ENCODE data around the gene UCHL3. TPM values are rescaled to one million over a fixed set of nuclear protein-coding genes. Genes with fewer than 3 reads are reported as not detected.

UCHL3 gene
- total RNA-seq, 1 donor from 2014 or later, result not detected

GRCh38 chr13:75587679-75588078, 38.1 kb downstream of the UCHL3 start:
- H3K9me3 ChIP-seq, result peaks cover 0 to 15% of the 10 kb centered on the region in 2 donors
- intact Hi-C loops (cut with DNase I), result no loop called here
- no peak overlapping the region for H3K4me3 ChIP-seq
- H3K4me1 ChIP-seq, result no peaks in the 10 kb centered on the region
- no peak for DNase-seq (ENCODE audit: low spot score in 2 of 2)
- TF ChIP-seq CTCF (IDR thresholded peaks at IDR 0.05), result no peak
- H3K36me3 ChIP-seq, result peaks cover 0 to 8% of the 10 kb centered on the region in 2 donors
- H3K27me3 ChIP-seq, result no peaks in the 10 kb centered on the region
- H3K27ac ChIP-seq, result no peak overlapping the region

GRCh38 chr13:75596657-75597182, 47.1 kb downstream of the UCHL3 start:
- Histone ChIP-seq H3K4me3 (no peak overlapping the region), H3K36me3 (peaks cover 0 to 2% of the 10 kb centered on the region in 2 donors), H3K9me3 (no peaks in the 10 kb centered on the region), H3K27me3 (no peaks in the 10 kb centered on the region), H3K4me1 (no peaks in the 10 kb centered on the region), H3K27ac (no peak overlapping the region)
- no peak for DNase-seq (ENCODE audit: low spot score in 2 of 2)
- intact Hi-C loops (cut with DNase I), result no loop called here
- no peak for TF ChIP-seq CTCF (IDR thresholded peaks at IDR 0.05)

DNA sequence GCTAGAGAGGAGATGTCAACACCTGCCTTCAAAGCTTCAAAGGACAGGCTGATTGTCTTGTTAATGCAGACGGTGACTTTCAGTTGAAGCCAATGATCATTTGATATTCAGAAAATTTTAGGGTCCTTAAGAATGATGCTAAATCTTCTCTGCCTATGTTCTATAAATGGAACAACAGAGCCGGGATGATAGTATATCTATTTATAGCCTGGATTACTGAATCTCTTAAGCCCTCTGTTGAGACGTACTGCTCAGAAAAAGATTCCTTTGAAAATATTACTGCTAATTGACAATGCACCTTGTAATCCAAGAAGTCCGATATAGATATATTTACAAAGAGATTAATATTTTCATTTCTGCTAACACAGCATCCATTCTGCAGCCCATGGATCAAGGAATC, 50.8 kb downstream of the UCHL3 start:
- TF ChIP-seq CTCF (IDR thresholded peaks at IDR 0.05), result no peak
- Histone ChIP-seq H3K27me3 (no peaks in the 10 kb centered on the region), H3K4me1 (no peaks in the 10 kb centered on the region), H3K36me3 (peaks cover 0 to 2% of the 10 kb centered on the region in 2 donors), H3K4me3 (no peak overlapping the region), H3K9me3 (no peaks in the 10 kb centered on the region), H3K27ac (no peak overlapping the region)
- DNase-seq (ENCODE audit: low spot score in 2 of 2), result no peak
- intact Hi-C loops (cut with DNase I), result no loop called here

DNA sequence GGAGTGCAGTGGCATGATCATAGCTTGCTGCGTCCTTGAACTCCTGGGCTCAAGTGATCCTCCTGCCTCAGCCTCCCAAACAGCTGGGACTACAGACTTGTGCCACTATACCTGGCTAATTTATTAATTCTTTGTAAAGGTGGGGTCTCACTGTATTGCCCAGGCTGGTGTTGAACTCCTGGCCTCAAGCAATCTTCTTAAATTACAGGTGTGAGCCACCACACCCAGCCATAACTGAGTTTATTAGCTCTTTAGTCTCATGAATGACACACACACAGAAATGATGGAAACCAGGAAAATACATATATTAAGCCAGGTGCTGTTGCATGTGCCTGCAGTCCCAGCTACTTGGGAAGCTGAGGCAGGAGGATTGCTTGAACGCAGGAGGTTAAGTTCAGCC, 53.4 kb downstream of the UCHL3 start:
- DNase-seq (ENCODE audit: low spot score in 2 of 2), result no peak

GRCh38 chr13:75607447-75607846, 57.9 kb downstream of the UCHL3 start:
- no peaks in the 10 kb centered on the region for H3K9me3 ChIP-seq
- H3K4me3 ChIP-seq, result no peak overlapping the region
- intact Hi-C loops (cut with DNase I), result no loop called here
- no peak for DNase-seq (ENCODE audit: low spot score in 2 of 2)
- no peaks in the 10 kb centered on the region for H3K27me3 ChIP-seq
- no peaks in the 10 kb centered on the region for H3K36me3 ChIP-seq
- H3K27ac ChIP-seq, result no peak overlapping the region
- no peak for TF ChIP-seq CTCF (IDR thresholded peaks at IDR 0.05)
- no peaks in the 10 kb centered on the region for H3K4me1 ChIP-seq

More for the DNA sequence above, 53.4 kb downstream of the UCHL3 start:
- no peaks in the 10 kb centered on the region for H3K9me3 ChIP-seq
- H3K27ac ChIP-seq, result no peak overlapping the region
- no peak overlapping the region for H3K4me3 ChIP-seq
- no peaks in the 10 kb centered on the region for H3K27me3 ChIP-seq
- intact Hi-C loops (cut with DNase I), result no loop called here
- no peaks in the 10 kb centered on the region for H3K4me1 ChIP-seq
- peaks cover 0 to 2% of the 10 kb centered on the region in 2 donors for H3K36me3 ChIP-seq
- no peak for TF ChIP-seq CTCF (IDR thresholded peaks at IDR 0.05)

DNA sequence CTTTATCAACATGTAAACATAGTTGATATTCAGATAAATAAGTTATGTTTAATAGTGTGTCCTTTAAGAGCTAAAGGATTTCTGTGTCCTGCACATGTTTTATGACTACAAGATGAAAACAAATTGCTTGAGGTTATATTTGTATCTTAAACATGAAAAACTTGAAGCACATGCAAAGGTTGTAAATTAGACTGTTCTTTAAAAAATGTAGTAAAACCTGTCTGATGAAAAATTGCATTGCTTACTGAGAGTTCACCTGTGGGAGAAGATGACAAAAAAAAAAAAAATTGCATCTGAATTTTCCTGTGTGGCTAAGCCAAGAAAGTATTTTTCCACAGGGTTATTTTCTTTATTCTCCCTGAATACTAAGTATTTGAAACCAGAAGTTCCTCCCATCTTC, 60.9 kb downstream of the UCHL3 start:
- H3K27me3 ChIP-seq, result no peaks in the 10 kb centered on the region
- H3K4me3 ChIP-seq, result no peak overlapping the region
- H3K4me1 ChIP-seq, result no peaks in the 10 kb centered on the region
- no peaks in the 10 kb centered on the region for H3K36me3 ChIP-seq
- TF ChIP-seq CTCF (IDR thresholded peaks at IDR 0.05), result no peak
- intact Hi-C loops (cut with DNase I), result no loop called here
- H3K9me3 ChIP-seq, result no peaks in the 10 kb centered on the region
- no peak overlapping the region for H3K27ac ChIP-seq
- no peak for DNase-seq (ENCODE audit: low spot score in 2 of 2)

Measured in ascending aorta (tissue), 2 donors.